Measurements from ENCODE around the gene BARHL1.

BARHL1 gene

DNA sequence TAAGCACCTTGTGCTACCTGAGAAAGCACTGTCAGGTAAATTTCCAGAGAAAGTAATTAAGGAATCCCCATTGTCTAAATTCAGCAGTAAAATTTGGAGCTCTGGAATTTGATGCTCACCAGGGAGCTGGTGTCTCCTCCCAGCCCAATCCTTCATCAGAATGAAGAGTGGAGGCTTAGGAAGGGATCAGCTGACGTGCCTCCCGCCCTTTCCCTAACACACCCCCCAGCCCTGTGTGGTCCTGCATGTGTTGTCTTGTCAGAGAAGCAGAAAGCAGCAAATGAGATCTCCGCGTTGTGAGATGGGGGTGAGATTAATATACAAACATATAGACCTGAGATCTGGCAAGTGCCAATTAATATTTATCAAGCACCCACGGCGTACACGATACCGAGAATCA, 26.9 kb upstream of the BARHL1 start:
- TF ChIP-seq, protein P1, sequence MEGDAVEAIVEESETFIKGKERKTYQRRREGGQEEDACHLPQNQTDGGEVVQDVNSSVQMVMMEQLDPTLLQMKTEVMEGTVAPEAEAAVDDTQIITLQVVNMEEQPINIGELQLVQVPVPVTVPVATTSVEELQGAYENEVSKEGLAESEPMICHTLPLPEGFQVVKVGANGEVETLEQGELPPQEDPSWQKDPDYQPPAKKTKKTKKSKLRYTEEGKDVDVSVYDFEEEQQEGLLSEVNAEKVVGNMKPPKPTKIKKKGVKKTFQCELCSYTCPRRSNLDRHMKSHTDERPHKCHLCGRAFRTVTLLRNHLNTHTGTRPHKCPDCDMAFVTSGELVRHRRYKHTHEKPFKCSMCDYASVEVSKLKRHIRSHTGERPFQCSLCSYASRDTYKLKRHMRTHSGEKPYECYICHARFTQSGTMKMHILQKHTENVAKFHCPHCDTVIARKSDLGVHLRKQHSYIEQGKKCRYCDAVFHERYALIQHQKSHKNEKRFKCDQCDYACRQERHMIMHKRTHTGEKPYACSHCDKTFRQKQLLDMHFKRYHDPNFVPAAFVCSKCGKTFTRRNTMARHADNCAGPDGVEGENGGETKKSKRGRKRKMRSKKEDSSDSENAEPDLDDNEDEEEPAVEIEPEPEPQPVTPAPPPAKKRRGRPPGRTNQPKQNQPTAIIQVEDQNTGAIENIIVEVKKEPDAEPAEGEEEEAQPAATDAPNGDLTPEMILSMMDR (IDR thresholded peaks at IDR 0.05; ENCODE audit: insufficient read depth, low read depth, low read length, missing control alignments), result no peak
- DNase-seq (ENCODE audit: low read depth), result no peak
- H3K4me3 ChIP-seq (ENCODE audit: low read depth, low read length), result no peak overlapping the region

GRCh38 chr9:132556235-132556634, 26.2 kb upstream of the BARHL1 start:
- no peak for DNase-seq (ENCODE audit: low read depth)
- TF ChIP-seq, protein P1 (IDR thresholded peaks at IDR 0.05; ENCODE audit: insufficient read depth, low read depth, low read length, missing control alignments), result no peak
- no peak overlapping the region for H3K4me3 ChIP-seq (ENCODE audit: low read depth, low read length)

- no peak for DNase-seq (ENCODE audit: low read depth)
- TF ChIP-seq, protein P1 (IDR thresholded peaks at IDR 0.05; ENCODE audit: insufficient read depth, low read depth, low read length, missing control alignments), result no peak
- no peak overlapping the region for H3K4me3 ChIP-seq (ENCODE audit: low read depth, low read length)
Measured at GRCh38 chr9:132556714-132557113, 25.7 kb upstream of the BARHL1 start.

DNA sequence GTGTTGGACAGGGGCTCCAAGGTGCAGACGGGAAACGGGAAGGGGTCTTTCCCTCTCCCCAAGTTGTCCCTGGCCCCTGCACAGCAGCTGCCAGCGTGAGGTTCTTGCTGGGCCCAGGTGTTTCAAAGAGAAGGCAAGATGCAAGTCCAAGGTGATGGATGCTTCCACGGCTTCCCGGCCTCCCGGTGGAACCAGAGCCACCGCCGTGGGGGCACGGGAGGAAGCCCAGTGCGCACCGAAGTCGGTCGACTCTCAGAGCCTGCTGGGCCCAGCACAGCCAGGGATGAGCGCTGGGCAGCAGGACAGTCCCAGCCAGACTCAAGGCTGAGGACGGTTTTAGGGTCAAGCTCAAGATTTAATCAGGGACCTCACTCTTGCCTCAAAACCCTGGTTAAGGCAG, 25.2 kb upstream of the BARHL1 start:
- no peak overlapping the region for H3K4me3 ChIP-seq (ENCODE audit: low read depth, low read length)
- TF ChIP-seq, protein P1 (IDR thresholded peaks at IDR 0.05; ENCODE audit: insufficient read depth, low read depth, low read length, missing control alignments), result no peak
- DNase-seq (ENCODE audit: low read depth), result no peak

DNA sequence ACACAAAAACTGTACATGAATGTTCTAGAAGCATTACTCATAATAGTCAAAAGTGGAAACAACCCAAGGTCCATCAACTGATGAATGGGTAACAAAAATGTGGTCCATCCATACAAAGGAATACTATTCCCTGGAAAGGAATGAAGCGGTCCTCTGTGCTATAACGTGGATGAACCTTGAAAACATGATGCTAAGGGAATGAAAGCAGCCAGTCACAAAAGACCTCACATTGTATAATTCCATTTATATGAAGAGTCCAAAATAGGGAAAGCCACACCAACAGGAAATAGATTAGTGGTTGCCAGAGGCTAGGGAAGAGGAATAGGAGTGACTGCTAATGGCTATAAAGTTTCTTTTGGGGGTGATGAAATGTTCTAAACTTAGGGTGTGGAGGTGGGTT, 22.7 kb upstream of the BARHL1 start:
- no peak overlapping the region for H3K4me3 ChIP-seq (ENCODE audit: low read depth, low read length)
- DNase-seq (ENCODE audit: low read depth), result no peak
- TF ChIP-seq, protein P1 (IDR thresholded peaks at IDR 0.05; ENCODE audit: insufficient read depth, low read depth, low read length, missing control alignments), result no peak

DNA sequence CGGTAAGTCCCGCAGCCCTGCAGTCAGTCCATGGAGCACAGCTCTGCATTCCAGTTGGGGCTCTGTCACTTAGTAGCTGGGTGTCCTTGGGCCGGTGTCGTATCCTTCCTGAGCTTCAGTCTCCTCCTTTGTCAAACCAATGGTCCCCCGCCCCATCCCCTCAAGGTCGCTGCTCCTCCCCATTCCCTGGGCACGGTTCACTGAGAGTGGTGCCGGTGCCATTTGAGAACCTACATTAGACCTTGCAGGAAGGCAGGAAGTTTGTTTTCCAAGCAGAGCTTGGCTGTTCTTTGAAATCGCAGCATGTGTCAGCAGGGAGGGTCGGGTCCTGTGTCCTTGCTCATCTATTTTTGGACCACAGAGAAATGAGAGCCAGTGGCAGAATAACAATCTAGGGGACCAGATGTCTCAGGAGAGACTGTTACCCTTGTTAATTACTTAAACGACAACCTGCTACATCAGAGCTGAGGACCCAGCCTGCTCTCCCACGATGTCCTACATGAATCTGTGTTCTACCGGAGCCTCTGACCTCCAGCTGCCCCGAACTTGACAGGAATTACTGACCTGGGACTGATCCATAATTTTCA, 21.7 kb upstream of the BARHL1 start:
- no peak for DNase-seq (ENCODE audit: low read depth)
- H3K4me3 ChIP-seq (ENCODE audit: low read depth, low read length), result no peak overlapping the region

GRCh38 chr9:132562306-132562573, 20.2 kb upstream of the BARHL1 start:
- DNase-seq (ENCODE audit: low read depth), result no peak
- TF ChIP-seq, protein P1 (IDR thresholded peaks at IDR 0.05; ENCODE audit: insufficient read depth, low read depth, low read length, missing control alignments), result no peak
- no peak overlapping the region for H3K4me3 ChIP-seq (ENCODE audit: low read depth, low read length)

More for the DNA sequence above, 21.7 kb upstream of the BARHL1 start:
- TF ChIP-seq, protein P1 (IDR thresholded peaks at IDR 0.05; ENCODE audit: insufficient read depth, low read depth, low read length, missing control alignments), result no peak

Data from GM12865 (cell line).